Loucy (cell line): Measurements from ENCODE around the gene B9D1.

Source experiments
- H2AFZ ChIP-seq: fragments of 200-600 bp; sonication (generic); 2 replicates; pipeline ENCODE4 v1.6.0; 2016; ENCODE audit warnings: antibody characterized with exemption, mild to moderate bottlenecking, low read length, moderate library complexity
- H3F3A ChIP-seq: fragments of 200-600 bp; 2 replicates; pipeline ENCODE4 v1.6.0; 2016; ENCODE audit warnings: antibody characterized with exemption, low read depth, mild to moderate bottlenecking
- H3K27me3 ChIP-seq: fragments of 200-600 bp; sonication (generic); 2 replicates; pipeline ENCODE4 v1.6.1; 2014; ENCODE audit warnings: low read length, mild to moderate bottlenecking; ENCODE audit not compliant: insufficient read depth, poor library complexity, severe bottlenecking
- H3K36me3 ChIP-seq: fragments of 200-600 bp; sonication (generic); 2 replicates; pipeline ENCODE4 v1.6.1; 2016; ENCODE audit warnings: low read length; ENCODE audit not compliant: insufficient read depth
- H3K4me1 ChIP-seq: fragments of 200-600 bp; sonication (generic); 2 replicates; pipeline ENCODE4 v1.5.1; 2014; ENCODE audit warnings: low read length, mild to moderate bottlenecking; ENCODE audit not compliant: insufficient read depth, poor library complexity, severe bottlenecking
- H3K4me2 ChIP-seq: fragments of 200-600 bp; sonication (generic); 2 replicates; pipeline ENCODE4 v1.6.0; 2014; ENCODE audit warnings: antibody characterized with exemption, low read length, low read depth, mild to moderate bottlenecking; ENCODE audit not compliant: poor library complexity, severe bottlenecking
- H3K4me3 ChIP-seq: fragments of 200-600 bp; sonication (generic); 2 replicates; pipeline ENCODE4 v1.5.1; 2014; ENCODE audit warnings: low read length, mild to moderate bottlenecking, mixed read lengths; ENCODE audit not compliant: poor library complexity, severe bottlenecking
- H3K79me2 ChIP-seq: fragments of 200-600 bp; sonication (generic); 2 replicates; pipeline ENCODE4 v1.6.1; 2014; ENCODE audit warnings: low read length; ENCODE audit not compliant: insufficient read depth
- H3K9ac ChIP-seq: fragments of 200-600 bp; sonication (generic); 2 replicates; pipeline ENCODE4 v1.6.0; 2014; ENCODE audit warnings: mild to moderate bottlenecking, low read depth, low read length, moderate library complexity; ENCODE audit not compliant: poor library complexity, severe bottlenecking
- H3K9me2 ChIP-seq: fragments of 200-600 bp; sonication (generic); replicated peaks from 2 replicates; pipeline ENCODE4 v1.6.1; 2016; ENCODE audit warnings: low read depth, low read length, mixed read lengths
- H3K9me3 ChIP-seq: fragments of 200-600 bp; sonication (generic); 2 replicates; pipeline ENCODE4 v1.6.1; 2014; ENCODE audit warnings: mild to moderate bottlenecking, antibody characterized with exemption, low read length, low read depth; ENCODE audit not compliant: insufficient read depth
- H4K20me1 ChIP-seq: fragments of 200-600 bp; sonication (generic); 2 replicates; pipeline ENCODE4 v1.6.0; 2014; ENCODE audit warnings: antibody characterized with exemption, low read length, mild to moderate bottlenecking; ENCODE audit not compliant: insufficient read depth, poor library complexity, severe bottlenecking
- CTCF ChIP-seq: fragments of 200-600 bp; sonication (generic); conservative IDR thresholded peaks from 2 replicates; pipeline ENCODE4 v1.5.1; 2014; ENCODE audit warnings: mild to moderate bottlenecking, antibody characterized with exemption, low read length
- EZH2phosphoT487 ChIP-seq: fragments of 200-600 bp; IDR thresholded peaks from 2 replicates; pipeline ENCODE4 v1.6.1; 2018; ENCODE audit warnings: antibody characterized with exemption, mild to moderate bottlenecking, moderate library complexity, borderline replicate concordance

Gene B9D1

GRCh38 chr17:19334331-19334730 is 28.2 kb downstream of the B9D1 start:
- H3K4me3 ChIP-seq: no peak overlapping the region

GRCh38 chr17:19333736-19334290 is 28.7 kb downstream of the B9D1 start:
- no peak overlapping the region for H3K4me2 ChIP-seq
- no peaks in the 10 kb centered on the region for H3K9me3 ChIP-seq
- no peak overlapping the region for H2AFZ ChIP-seq
- H3K79me2 ChIP-seq: no peaks in the 10 kb centered on the region
- H3K36me3 ChIP-seq: no peaks in the 10 kb centered on the region
- H3K27me3 ChIP-seq: peaks cover 19% of the 10 kb centered on the region
- no peaks in the 10 kb centered on the region for H3K4me1 ChIP-seq
- no peaks in the 10 kb centered on the region for H3K9me2 ChIP-seq
- H4K20me1 ChIP-seq: no peaks in the 10 kb centered on the region
- H3F3A ChIP-seq: no peaks in the 10 kb centered on the region
- no peak for TF ChIP-seq CTCF
- no peak for TF ChIP-seq EZH2phosphoT487
- no peak overlapping the region for H3K4me3 ChIP-seq
- H3K9ac ChIP-seq: no peak overlapping the region

More at GRCh38 chr17:19334331-19334730, 28.2 kb downstream of the B9D1 start:
- peaks cover 19% of the 10 kb centered on the region for H3K27me3 ChIP-seq
- H3K9me3 ChIP-seq: no peaks in the 10 kb centered on the region
- no peaks in the 10 kb centered on the region for H3K79me2 ChIP-seq
- H3K9ac ChIP-seq: no peak overlapping the region
- H3K9me2 ChIP-seq: no peaks in the 10 kb centered on the region
- no peaks in the 10 kb centered on the region for H3K36me3 ChIP-seq
- H3F3A ChIP-seq: no peaks in the 10 kb centered on the region
- H2AFZ ChIP-seq: no peak overlapping the region
- H3K4me1 ChIP-seq: no peaks in the 10 kb centered on the region
- TF ChIP-seq CTCF: no peak
- TF ChIP-seq EZH2phosphoT487: no peak
- H3K4me2 ChIP-seq: no peak overlapping the region
- H4K20me1 ChIP-seq: no peaks in the 10 kb centered on the region

- H4K20me1 ChIP-seq: no peaks in the 10 kb centered on the region
- no peaks in the 10 kb centered on the region for H3K79me2 ChIP-seq
- H3K4me1 ChIP-seq: no peaks in the 10 kb centered on the region
- no peak overlapping the region for H3K9ac ChIP-seq
- H3K27me3 ChIP-seq: peaks cover 19% of the 10 kb centered on the region
- no peaks in the 10 kb centered on the region for H3K36me3 ChIP-seq
- no peak overlapping the region for H3K4me3 ChIP-seq
- TF ChIP-seq CTCF: no peak
- TF ChIP-seq EZH2phosphoT487: no peak
- no peaks in the 10 kb centered on the region for H3K9me3 ChIP-seq
- H3F3A ChIP-seq: no peaks in the 10 kb centered on the region
- no peak overlapping the region for H3K4me2 ChIP-seq
- H3K9me2 ChIP-seq: no peaks in the 10 kb centered on the region
- no peak overlapping the region for H2AFZ ChIP-seq
These were observed 29.4 kb downstream of the B9D1 start for GRCh38 chr17:19333132-19333440.
